Loucy (cell line): ENCODE results near the gene PTPN5.

Experiments
- H2AFZ ChIP-seq: fragments of 200-600 bp; sonication (generic); 2 replicates; pipeline ENCODE4 v1.6.0; 2016; ENCODE audit warnings: antibody characterized with exemption, mild to moderate bottlenecking, low read length, moderate library complexity
- H3F3A ChIP-seq: fragments of 200-600 bp; 2 replicates; pipeline ENCODE4 v1.6.0; 2016; ENCODE audit warnings: antibody characterized with exemption, low read depth, mild to moderate bottlenecking
- H3K27me3 ChIP-seq: fragments of 200-600 bp; sonication (generic); 2 replicates; pipeline ENCODE4 v1.6.1; 2014; ENCODE audit warnings: low read length, mild to moderate bottlenecking; ENCODE audit not compliant: insufficient read depth, poor library complexity, severe bottlenecking
- H3K36me3 ChIP-seq: fragments of 200-600 bp; sonication (generic); 2 replicates; pipeline ENCODE4 v1.6.1; 2016; ENCODE audit warnings: low read length; ENCODE audit not compliant: insufficient read depth
- H3K4me1 ChIP-seq: fragments of 200-600 bp; sonication (generic); 2 replicates; pipeline ENCODE4 v1.5.1; 2014; ENCODE audit warnings: low read length, mild to moderate bottlenecking; ENCODE audit not compliant: insufficient read depth, poor library complexity, severe bottlenecking
- H3K4me2 ChIP-seq: fragments of 200-600 bp; sonication (generic); 2 replicates; pipeline ENCODE4 v1.6.0; 2014; ENCODE audit warnings: antibody characterized with exemption, low read length, low read depth, mild to moderate bottlenecking; ENCODE audit not compliant: poor library complexity, severe bottlenecking
- H3K4me3 ChIP-seq: fragments of 200-600 bp; sonication (generic); 2 replicates; pipeline ENCODE4 v1.5.1; 2014; ENCODE audit warnings: low read length, mild to moderate bottlenecking, mixed read lengths; ENCODE audit not compliant: poor library complexity, severe bottlenecking
- H3K79me2 ChIP-seq: fragments of 200-600 bp; sonication (generic); 2 replicates; pipeline ENCODE4 v1.6.1; 2014; ENCODE audit warnings: low read length; ENCODE audit not compliant: insufficient read depth
- H3K9ac ChIP-seq: fragments of 200-600 bp; sonication (generic); 2 replicates; pipeline ENCODE4 v1.6.0; 2014; ENCODE audit warnings: mild to moderate bottlenecking, low read depth, low read length, moderate library complexity; ENCODE audit not compliant: poor library complexity, severe bottlenecking
- H3K9me2 ChIP-seq: fragments of 200-600 bp; sonication (generic); replicated peaks from 2 replicates; pipeline ENCODE4 v1.6.1; 2016; ENCODE audit warnings: low read depth, low read length, mixed read lengths
- H3K9me3 ChIP-seq: fragments of 200-600 bp; sonication (generic); 2 replicates; pipeline ENCODE4 v1.6.1; 2014; ENCODE audit warnings: mild to moderate bottlenecking, antibody characterized with exemption, low read length, low read depth; ENCODE audit not compliant: insufficient read depth
- H4K20me1 ChIP-seq: fragments of 200-600 bp; sonication (generic); 2 replicates; pipeline ENCODE4 v1.6.0; 2014; ENCODE audit warnings: antibody characterized with exemption, low read length, mild to moderate bottlenecking; ENCODE audit not compliant: insufficient read depth, poor library complexity, severe bottlenecking
- EZH2phosphoT487 ChIP-seq: fragments of 200-600 bp; IDR thresholded peaks from 2 replicates; pipeline ENCODE4 v1.6.1; 2018; ENCODE audit warnings: antibody characterized with exemption, mild to moderate bottlenecking, moderate library complexity, borderline replicate concordance
- TF ChIP-seq, protein P1 (sequence below): fragments of 200-600 bp; sonication (generic); conservative IDR thresholded peaks from 2 replicates; pipeline ENCODE4 v1.5.1; 2014; ENCODE audit warnings: mild to moderate bottlenecking, antibody characterized with exemption, low read length

Gene PTPN5

DNA sequence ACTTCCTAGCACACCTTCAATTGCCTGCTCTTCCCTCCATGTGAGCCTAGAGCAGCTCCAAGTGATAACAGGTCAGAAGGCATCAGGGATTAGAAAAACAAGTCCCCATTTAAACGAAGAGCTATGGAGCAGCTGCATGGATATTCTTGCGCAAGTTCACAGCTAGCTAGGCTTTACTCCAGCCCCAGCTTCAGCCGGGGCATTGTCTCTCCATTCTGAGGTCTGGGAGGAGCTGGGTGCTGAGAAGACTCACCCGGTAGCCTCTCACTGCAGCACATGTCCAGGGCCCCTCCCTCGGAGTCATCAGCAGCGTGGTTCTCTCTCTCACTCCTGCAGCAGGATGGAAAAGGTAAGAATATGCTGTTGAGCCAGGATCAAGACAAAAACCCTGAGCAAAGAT, 26.0 kb downstream of the PTPN5 start:
- no peaks in the 10 kb centered on the region for H3F3A ChIP-seq
- TF ChIP-seq, protein P1, sequence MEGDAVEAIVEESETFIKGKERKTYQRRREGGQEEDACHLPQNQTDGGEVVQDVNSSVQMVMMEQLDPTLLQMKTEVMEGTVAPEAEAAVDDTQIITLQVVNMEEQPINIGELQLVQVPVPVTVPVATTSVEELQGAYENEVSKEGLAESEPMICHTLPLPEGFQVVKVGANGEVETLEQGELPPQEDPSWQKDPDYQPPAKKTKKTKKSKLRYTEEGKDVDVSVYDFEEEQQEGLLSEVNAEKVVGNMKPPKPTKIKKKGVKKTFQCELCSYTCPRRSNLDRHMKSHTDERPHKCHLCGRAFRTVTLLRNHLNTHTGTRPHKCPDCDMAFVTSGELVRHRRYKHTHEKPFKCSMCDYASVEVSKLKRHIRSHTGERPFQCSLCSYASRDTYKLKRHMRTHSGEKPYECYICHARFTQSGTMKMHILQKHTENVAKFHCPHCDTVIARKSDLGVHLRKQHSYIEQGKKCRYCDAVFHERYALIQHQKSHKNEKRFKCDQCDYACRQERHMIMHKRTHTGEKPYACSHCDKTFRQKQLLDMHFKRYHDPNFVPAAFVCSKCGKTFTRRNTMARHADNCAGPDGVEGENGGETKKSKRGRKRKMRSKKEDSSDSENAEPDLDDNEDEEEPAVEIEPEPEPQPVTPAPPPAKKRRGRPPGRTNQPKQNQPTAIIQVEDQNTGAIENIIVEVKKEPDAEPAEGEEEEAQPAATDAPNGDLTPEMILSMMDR: no peak
- TF ChIP-seq EZH2phosphoT487: no peak
- H3K4me2 ChIP-seq: no peak overlapping the region
- H3K9me3 ChIP-seq: no peaks in the 10 kb centered on the region
- H3K27me3 ChIP-seq: no peaks in the 10 kb centered on the region
- no peaks in the 10 kb centered on the region for H3K9me2 ChIP-seq
- H3K4me1 ChIP-seq: no peaks in the 10 kb centered on the region
- H3K4me3 ChIP-seq: no peak overlapping the region
- H2AFZ ChIP-seq: no peak overlapping the region
- no peaks in the 10 kb centered on the region for H4K20me1 ChIP-seq
- H3K9ac ChIP-seq: no peak overlapping the region
- H3K79me2 ChIP-seq: no peaks in the 10 kb centered on the region
- no peaks in the 10 kb centered on the region for H3K36me3 ChIP-seq

GRCh38 chr11:18761741-18762140, 29.9 kb downstream of the PTPN5 start:
- no peaks in the 10 kb centered on the region for H3F3A ChIP-seq
- H3K4me2 ChIP-seq: no peak overlapping the region
- H3K27me3 ChIP-seq: no peaks in the 10 kb centered on the region
- no peaks in the 10 kb centered on the region for H3K9me3 ChIP-seq
- no peak overlapping the region for H3K4me3 ChIP-seq
- no peaks in the 10 kb centered on the region for H3K4me1 ChIP-seq
- TF ChIP-seq, protein P1: no peak
- no peak for TF ChIP-seq EZH2phosphoT487
- no peaks in the 10 kb centered on the region for H3K36me3 ChIP-seq
- no peaks in the 10 kb centered on the region for H4K20me1 ChIP-seq
- no peak overlapping the region for H3K9ac ChIP-seq
- H3K79me2 ChIP-seq: no peaks in the 10 kb centered on the region
- H2AFZ ChIP-seq: no peak overlapping the region
- no peaks in the 10 kb centered on the region for H3K9me2 ChIP-seq

GRCh38 chr11:18761144-18761543, 30.5 kb downstream of the PTPN5 start:
- no peak overlapping the region for H2AFZ ChIP-seq
- H3K79me2 ChIP-seq: no peaks in the 10 kb centered on the region
- no peak overlapping the region for H3K4me2 ChIP-seq
- no peaks in the 10 kb centered on the region for H3K9me3 ChIP-seq
- no peaks in the 10 kb centered on the region for H3K27me3 ChIP-seq
- H3K9me2 ChIP-seq: no peaks in the 10 kb centered on the region
- no peaks in the 10 kb centered on the region for H3K36me3 ChIP-seq
- H3K4me3 ChIP-seq: no peak overlapping the region
- no peak overlapping the region for H3K9ac ChIP-seq
- no peaks in the 10 kb centered on the region for H3K4me1 ChIP-seq
- H4K20me1 ChIP-seq: no peaks in the 10 kb centered on the region
- no peaks in the 10 kb centered on the region for H3F3A ChIP-seq
- no peak for TF ChIP-seq EZH2phosphoT487
- TF ChIP-seq, protein P1: no peak
